CD4-positive, alpha-beta memory T cell (primary cell): Measurements from ENCODE around the gene TMEM240. TPM values are rescaled to one million over a fixed set of nuclear protein-coding genes. Genes with fewer than 3 reads are reported as not detected.

Experiments
- CTCF ChIA-PET: fragments of 350-600 bp; sonication (Branson Sonifier 250); formaldehyde crosslinking; loops from one replicate; lab custom pipeline; 2021; ENCODE audit warnings: inconsistent platforms; ENCODE audit not compliant: partially characterized antibody; lab: Charles Lee
- POLR2A ChIA-PET: fragments of 350-600 bp; sonication (Branson Sonifier 250); formaldehyde crosslinking; loops from one replicate; lab custom pipeline; 2021; ENCODE audit not compliant: partially characterized antibody; lab: Charles Lee
- DNase-seq, 5 donors: peaks; one replicate each; pipeline versions ENCODE4 v3.0.0 to v3.0.0-alpha.2; 2020 to 2022; ENCODE audit warnings: mixed read lengths in 1 of 5
- H3K27ac ChIP-seq: one replicate; pipeline ENCODE4 v1.7.0; 2013; ENCODE audit warnings: low read depth, low read length
- H3K27me3 ChIP-seq: 2 replicates; pipeline ENCODE4 v1.7.0; 2013; ENCODE audit warnings: mild to moderate bottlenecking, low read length, moderate library complexity; ENCODE audit not compliant: insufficient read depth
- H3K36me3 ChIP-seq: 2 replicates; pipeline ENCODE4 v1.7.0; 2013; ENCODE audit warnings: mild to moderate bottlenecking, low read length, moderate library complexity; ENCODE audit not compliant: insufficient read depth
- H3K4me1 ChIP-seq: 2 replicates; pipeline ENCODE4 v1.7.0; 2013; ENCODE audit warnings: mild to moderate bottlenecking, low read length, moderate library complexity; ENCODE audit not compliant: insufficient read depth
- H3K4me3 ChIP-seq, 2 donors: one replicate each; pipeline ENCODE4 v1.7.0; 2013; ENCODE audit warnings: low read length in 2 of 2, mild to moderate bottlenecking in 1 of 2
- H3K9me3 ChIP-seq, 2 donors: one replicate each; pipeline ENCODE4 v1.7.0; 2013; ENCODE audit warnings: low read length in 2 of 2, control low read depth in 1 of 2; ENCODE audit not compliant: control insufficient read depth in 1 of 2
- H3K27ac Mint-ChIP-seq, 7 donors: one replicate each; pipeline ENCODE4 v1.8.0; 2020 to 2021; ENCODE audit warnings: mixed read lengths in 7 of 7, mild to moderate bottlenecking in 6 of 7, inconsistent platforms in 3 of 7, moderate library complexity in 3 of 7
- H3K27me3 Mint-ChIP-seq, 2 donors: one replicate each; pipeline ENCODE4 v1.8.0; 2020 to 2021; ENCODE audit warnings: mixed read lengths in 2 of 2
- H3K36me3 Mint-ChIP-seq, 2 donors: one replicate each; pipeline ENCODE4 v1.8.0; 2020 to 2021; ENCODE audit warnings: mixed read lengths in 2 of 2, inconsistent platforms in 1 of 2, mild to moderate bottlenecking in 1 of 2
- H3K4me1 Mint-ChIP-seq, 4 donors: one replicate each; pipeline ENCODE4 v1.8.0; 2020 to 2021; ENCODE audit warnings: mixed read lengths in 4 of 4, mild to moderate bottlenecking in 1 of 4
- H3K4me3 Mint-ChIP-seq, 8 donors: one replicate each; pipeline ENCODE4 v1.8.0; 2020 to 2021; ENCODE audit warnings: mixed read lengths in 8 of 8, mild to moderate bottlenecking in 7 of 8, moderate library complexity in 6 of 8, inconsistent platforms in 3 of 8
- H3K9me3 Mint-ChIP-seq, 8 donors: one replicate each; pipeline ENCODE4 v1.8.0; 2020 to 2021; ENCODE audit warnings: mixed read lengths in 8 of 8, mild to moderate bottlenecking in 5 of 8, inconsistent platforms in 3 of 8, moderate library complexity in 1 of 8
- intact Hi-C: fragments of 100-400 bp; cut with micrococcal nuclease; formaldehyde crosslinking; loops from one replicate; pipeline ENCODE4 v1.15.1; 2023
- polyA plus RNA-seq, 2 donors: library from polyadenylated mRNA; unstranded; fragments of 300-500 nt; fragmentation: Illumina TruSeq; gene quantifications; one replicate each; pipeline ENCODE4 v1.2.3, GENCODE V29; 2021
- total RNA-seq, 2 experiments: library from RNA; stranded (reverse); gene quantifications; one replicate each; pipeline ENCODE4 v1.2.3, GENCODE V29; 2021

Gene TMEM240
- total and polyA plus RNA-seq, 4 experiments from 2014 or later: 1.8 to 2.8 TPM; not detected in 2

GRCh38 chr1:1551524-1552262 lies 11.3 kb upstream of the TMEM240 start:
- POLR2A ChIA-PET: no interaction called here
- Mint-ChIP-seq H3K4me1 (peaks cover 0 to 22% (median 1%) of the 10 kb centered on the region in 4 donors), H3K4me3 (no peak overlapping the region), H3K9me3 (peaks cover 0 to 3% (median 0%) of the 10 kb centered on the region in 8 donors), H3K27ac (peak overlapping the region in 2 of 7 donors; percentile 41 to 73), H3K27me3 (no peaks in the 10 kb centered on the region), H3K36me3 (no peaks in the 10 kb centered on the region)
- Histone ChIP-seq H3K9me3 (no peaks in the 10 kb centered on the region), H3K36me3 (no peaks in the 10 kb centered on the region), H3K4me1 (no peaks in the 10 kb centered on the region), H3K27ac (no peak overlapping the region), H3K27me3 (no peaks in the 10 kb centered on the region), H3K4me3 (no peak overlapping the region)
- no peak for DNase-seq
- CTCF ChIA-PET: no interaction called here
- intact Hi-C loops: no loop called here

GRCh38 chr1:1550591-1551432 lies 10.4 kb upstream of the TMEM240 start:
- intact Hi-C loops: no loop called here
- no peaks in the 10 kb centered on the region for H3K27me3 ChIP-seq
- Mint-ChIP-seq H3K27me3 (no peaks in the 10 kb centered on the region), H3K4me3 (no peak overlapping the region), H3K27ac (no peak overlapping the region), H3K36me3 (no peaks in the 10 kb centered on the region), H3K4me1 (peaks cover 0 to 22% (median 1%) of the 10 kb centered on the region in 4 donors), H3K9me3 (peaks cover 0 to 3% (median 0%) of the 10 kb centered on the region in 8 donors)
- no peaks in the 10 kb centered on the region for H3K9me3 ChIP-seq
- ChIA-PET POLR2A (no interaction called here), CTCF (no interaction called here)
- H3K27ac ChIP-seq: no peak overlapping the region
- no peak overlapping the region for H3K4me3 ChIP-seq
- no peaks in the 10 kb centered on the region for H3K36me3 ChIP-seq
- no peaks in the 10 kb centered on the region for H3K4me1 ChIP-seq
- DNase-seq: no peak

- Histone ChIP-seq H3K4me1 (no peaks in the 10 kb centered on the region), H3K36me3 (no peaks in the 10 kb centered on the region), H3K27ac (no peak overlapping the region), H3K27me3 (no peaks in the 10 kb centered on the region), H3K9me3 (no peaks in the 10 kb centered on the region), H3K4me3 (no peak overlapping the region)
- H3K27ac Mint-ChIP-seq: no peak overlapping the region
- DNase-seq: no peak
- CTCF ChIA-PET: no interaction called here
- peaks cover 0 to 20% (median 1%) of the 10 kb centered on the region in 4 donors for H3K4me1 Mint-ChIP-seq
- intact Hi-C loops: no loop called here
- no peak overlapping the region for H3K4me3 Mint-ChIP-seq
- peaks cover 0 to 3% (median 0%) of the 10 kb centered on the region in 8 donors for H3K9me3 Mint-ChIP-seq
- POLR2A ChIA-PET: no interaction called here
- no peaks in the 10 kb centered on the region for H3K27me3 Mint-ChIP-seq
- no peaks in the 10 kb centered on the region for H3K36me3 Mint-ChIP-seq
Measured at GRCh38 chr1:1550087-1550486, 9.7 kb upstream of the TMEM240 start.

GRCh38 chr1:1548591-1548990 lies 8.2 kb upstream of the TMEM240 start:
- Histone ChIP-seq H3K4me3 (no peak overlapping the region), H3K36me3 (no peaks in the 10 kb centered on the region), H3K4me1 (no peaks in the 10 kb centered on the region), H3K27me3 (no peaks in the 10 kb centered on the region), H3K9me3 (no peaks in the 10 kb centered on the region), H3K27ac (no peak overlapping the region)
- Mint-ChIP-seq H3K27ac (no peak overlapping the region), H3K4me3 (no peak overlapping the region), H3K4me1 (peaks cover 0 to 12% (median 2%) of the 10 kb centered on the region in 4 donors), H3K9me3 (no peaks in the 10 kb centered on the region), H3K36me3 (no peaks in the 10 kb centered on the region), H3K27me3 (no peaks in the 10 kb centered on the region)
- DNase-seq: no peak
- POLR2A ChIA-PET: no interaction called here
- intact Hi-C loops: no loop called here
- CTCF ChIA-PET: no interaction called here

GRCh38 chr1:1547476-1547875 lies 7.1 kb upstream of the TMEM240 start:
- Histone ChIP-seq H3K36me3 (no peaks in the 10 kb centered on the region), H3K27me3 (no peaks in the 10 kb centered on the region), H3K4me1 (no peaks in the 10 kb centered on the region), H3K9me3 (no peaks in the 10 kb centered on the region), H3K4me3 (no peak overlapping the region), H3K27ac (no peak overlapping the region)
- DNase-seq: no peak
- Mint-ChIP-seq H3K36me3 (peaks cover 0 to 2% of the 10 kb centered on the region in 2 donors), H3K4me1 (peaks cover 0 to 12% (median 2%) of the 10 kb centered on the region in 4 donors), H3K27me3 (no peaks in the 10 kb centered on the region), H3K9me3 (no peaks in the 10 kb centered on the region), H3K27ac (peak overlapping the region in 1 of 7 donors; percentile 36), H3K4me3 (no peak overlapping the region)
- ChIA-PET CTCF (interaction anchor here (0.6 kb wide), 1 partner anchor 20 kb away, joined by 3 read pairs; no protein-coding TSS in a partner anchor), POLR2A (no interaction called here)
- intact Hi-C loops: no loop called here

GRCh38 chr1:1547011-1547410 lies 6.6 kb upstream of the TMEM240 start:
- POLR2A ChIA-PET: interaction anchor here (1.0 kb wide), 1 partner anchor 27 kb away, joined by 5 read pairs; the partner anchor contains the start of gene SSU72
- no peak overlapping the region for H3K4me3 ChIP-seq
- no peaks in the 10 kb centered on the region for H3K9me3 ChIP-seq
- H3K27me3 ChIP-seq: no peaks in the 10 kb centered on the region
- no peak overlapping the region for H3K27ac ChIP-seq
- Mint-ChIP-seq H3K27ac (peak overlapping the region in 2 of 7 donors; percentile 35 to 36), H3K27me3 (no peaks in the 10 kb centered on the region), H3K4me3 (no peak overlapping the region), H3K9me3 (no peaks in the 10 kb centered on the region), H3K36me3 (peaks cover 0 to 3% of the 10 kb centered on the region in 2 donors), H3K4me1 (peaks cover 0 to 12% (median 2%) of the 10 kb centered on the region in 4 donors)
- no peaks in the 10 kb centered on the region for H3K36me3 ChIP-seq
- H3K4me1 ChIP-seq: no peaks in the 10 kb centered on the region
- CTCF ChIA-PET: no interaction called here
- DNase-seq: no peak
- intact Hi-C loops: no loop called here
